ENCODE measurements around the gene TBC1D2. TPM values are rescaled to one million over a fixed set of nuclear protein-coding genes. Genes with fewer than 3 reads are reported as not detected.

Gene TBC1D2
- total and polyA plus RNA-seq, 10 of the 15 experiments (the other 5 are each of a cell fraction or from before 2014, with no cell fraction given) = 0.04 to 1.6 (median 1.1) TPM

DNA sequence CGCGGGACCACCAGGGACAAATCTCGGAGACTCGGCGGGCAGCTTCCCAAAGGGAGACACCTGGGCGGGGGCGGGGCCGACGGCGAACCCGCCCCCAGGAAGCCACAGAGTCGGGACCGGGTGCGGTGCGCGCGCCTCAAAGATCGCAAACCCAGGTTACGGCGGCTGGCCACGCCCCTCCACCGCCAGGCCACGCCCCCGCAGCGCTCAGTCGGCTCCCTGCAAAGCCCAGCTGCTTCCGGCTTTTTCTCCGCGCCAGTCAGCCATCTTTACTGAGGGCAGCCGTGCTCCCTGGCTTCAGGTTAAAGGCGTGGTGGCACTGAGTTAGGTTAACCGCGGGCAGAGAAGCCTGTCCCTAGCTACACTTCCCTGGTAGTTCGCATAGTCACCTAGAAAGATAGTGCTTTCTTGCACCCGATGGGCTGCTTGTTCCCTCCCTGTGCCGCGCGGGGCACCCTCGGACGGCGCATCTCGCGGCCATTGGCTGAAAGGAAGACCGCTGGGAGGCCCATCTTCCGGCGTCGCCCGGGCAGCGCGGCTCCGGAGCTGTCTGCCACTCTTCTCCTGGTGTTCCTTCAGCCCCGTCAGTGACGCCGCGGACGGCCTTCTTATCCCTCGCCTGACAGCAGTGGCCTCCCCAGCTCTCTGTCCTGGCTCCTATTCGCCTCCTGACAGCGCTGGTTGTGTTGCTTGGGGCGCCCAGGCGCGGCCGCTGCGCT lies at the start of gene TBC1D2 (continued):
- TF ChIP-seq, protein P1, sequence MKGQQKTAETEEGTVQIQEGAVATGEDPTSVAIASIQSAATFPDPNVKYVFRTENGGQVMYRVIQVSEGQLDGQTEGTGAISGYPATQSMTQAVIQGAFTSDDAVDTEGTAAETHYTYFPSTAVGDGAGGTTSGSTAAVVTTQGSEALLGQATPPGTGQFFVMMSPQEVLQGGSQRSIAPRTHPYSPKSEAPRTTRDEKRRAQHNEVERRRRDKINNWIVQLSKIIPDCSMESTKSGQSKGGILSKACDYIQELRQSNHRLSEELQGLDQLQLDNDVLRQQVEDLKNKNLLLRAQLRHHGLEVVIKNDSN (IDR thresholded peaks at IDR 0.05; ENCODE audit: borderline replicate concordance, extremely low read length, insufficient read depth, low read depth, low read length) = no peak
- TF ChIP-seq CHD2 (IDR thresholded peaks at IDR 0.05; ENCODE audit: borderline replicate concordance, low read depth, low read length) (peak; percentile 46; the same call in 1 of the 2 replicates), JUNB (IDR thresholded peaks at IDR 0.05) (no peak), SPI1 (IDR thresholded peaks at IDR 0.05; ENCODE audit: borderline replicate concordance, insufficient read depth, low read depth, low read length) (no peak), TAF1 (IDR thresholded peaks at IDR 0.05; ENCODE audit: borderline replicate concordance, low read depth, low read length) (peak; percentile 58; the same call in 1 of the 2 replicates), MYC (IDR thresholded peaks at IDR 0.05; ENCODE audit: insufficient read depth, insufficient read length, insufficient replicate concordance, low read length, severe bottlenecking) (peak; percentile 46), ASH2L (IDR thresholded peaks at IDR 0.05; ENCODE audit: borderline replicate concordance, low read depth) (no peak), IKZF2 (IDR thresholded peaks at IDR 0.05) (no peak; a peak in 1 of 4 replicates), PAX5 (IDR thresholded peaks at IDR 0.05; ENCODE audit: borderline replicate concordance, low read depth, low read length) (peak; percentile 34; the same call in 1 of the 2 replicates), MXI1 (IDR thresholded peaks at IDR 0.05; ENCODE audit: low read depth, low read length) (no peak; the same call in 1 of the 2 replicates), FOS (IDR thresholded peaks at IDR 0.05; ENCODE audit: borderline replicate concordance, extremely low read depth, insufficient read length) (no peak), MEF2B (IDR thresholded peaks at IDR 0.05; ENCODE audit: partially characterized antibody, poor library complexity, severe bottlenecking) (no peak), IRF4 (IDR thresholded peaks at IDR 0.05; ENCODE audit: low read depth, low read length) (no peak), POU2F2 (IDR thresholded peaks at IDR 0.05; ENCODE audit: borderline replicate concordance, low read depth, low read length) (no peak; the same call in 2 of the 3 replicates), BMI1 (IDR thresholded peaks at IDR 0.05; ENCODE audit: borderline replicate concordance) (no peak), ZNF24 (IDR thresholded peaks at IDR 0.05) (no peak), HDGF (IDR thresholded peaks at IDR 0.05) (peak; percentile 87; the same call in 1 of the 2 replicates), SP1 (IDR thresholded peaks at IDR 0.05; ENCODE audit: low read depth, low read length) (peak; percentile 8), GABPA (IDR thresholded peaks at IDR 0.05; ENCODE audit: low read depth) (peak; percentile 80), LARP7 (IDR thresholded peaks at IDR 0.05) (peak; percentile 67; the same call in 1 of the 2 replicates)
- TF ChIP-seq, protein P2, sequence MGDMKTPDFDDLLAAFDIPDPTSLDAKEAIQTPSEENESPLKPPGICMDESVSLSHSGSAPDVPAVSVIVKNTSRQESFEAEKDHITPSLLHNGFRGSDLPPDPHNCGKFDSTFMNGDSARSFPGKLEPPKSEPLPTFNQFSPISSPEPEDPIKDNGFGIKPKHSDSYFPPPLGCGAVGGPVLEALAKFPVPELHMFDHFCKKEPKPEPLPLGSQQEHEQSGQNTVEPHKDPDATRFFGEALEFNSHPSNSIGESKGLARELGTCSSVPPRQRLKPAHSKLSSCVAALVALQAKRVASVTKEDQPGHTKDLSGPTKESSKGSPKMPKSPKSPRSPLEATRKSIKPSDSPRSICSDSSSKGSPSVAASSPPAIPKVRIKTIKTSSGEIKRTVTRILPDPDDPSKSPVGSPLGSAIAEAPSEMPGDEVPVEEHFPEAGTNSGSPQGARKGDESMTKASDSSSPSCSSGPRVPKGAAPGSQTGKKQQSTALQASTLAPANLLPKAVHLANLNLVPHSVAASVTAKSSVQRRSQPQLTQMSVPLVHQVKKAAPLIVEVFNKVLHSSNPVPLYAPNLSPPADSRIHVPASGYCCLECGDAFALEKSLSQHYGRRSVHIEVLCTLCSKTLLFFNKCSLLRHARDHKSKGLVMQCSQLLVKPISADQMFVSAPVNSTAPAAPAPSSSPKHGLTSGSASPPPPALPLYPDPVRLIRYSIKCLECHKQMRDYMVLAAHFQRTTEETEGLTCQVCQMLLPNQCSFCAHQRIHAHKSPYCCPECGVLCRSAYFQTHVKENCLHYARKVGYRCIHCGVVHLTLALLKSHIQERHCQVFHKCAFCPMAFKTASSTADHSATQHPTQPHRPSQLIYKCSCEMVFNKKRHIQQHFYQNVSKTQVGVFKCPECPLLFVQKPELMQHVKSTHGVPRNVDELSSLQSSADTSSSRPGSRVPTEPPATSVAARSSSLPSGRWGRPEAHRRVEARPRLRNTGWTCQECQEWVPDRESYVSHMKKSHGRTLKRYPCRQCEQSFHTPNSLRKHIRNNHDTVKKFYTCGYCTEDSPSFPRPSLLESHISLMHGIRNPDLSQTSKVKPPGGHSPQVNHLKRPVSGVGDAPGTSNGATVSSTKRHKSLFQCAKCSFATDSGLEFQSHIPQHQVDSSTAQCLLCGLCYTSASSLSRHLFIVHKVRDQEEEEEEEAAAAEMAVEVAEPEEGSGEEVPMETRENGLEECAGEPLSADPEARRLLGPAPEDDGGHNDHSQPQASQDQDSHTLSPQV (IDR thresholded peaks at IDR 0.05) = no peak
- TF ChIP-seq, protein P3, sequence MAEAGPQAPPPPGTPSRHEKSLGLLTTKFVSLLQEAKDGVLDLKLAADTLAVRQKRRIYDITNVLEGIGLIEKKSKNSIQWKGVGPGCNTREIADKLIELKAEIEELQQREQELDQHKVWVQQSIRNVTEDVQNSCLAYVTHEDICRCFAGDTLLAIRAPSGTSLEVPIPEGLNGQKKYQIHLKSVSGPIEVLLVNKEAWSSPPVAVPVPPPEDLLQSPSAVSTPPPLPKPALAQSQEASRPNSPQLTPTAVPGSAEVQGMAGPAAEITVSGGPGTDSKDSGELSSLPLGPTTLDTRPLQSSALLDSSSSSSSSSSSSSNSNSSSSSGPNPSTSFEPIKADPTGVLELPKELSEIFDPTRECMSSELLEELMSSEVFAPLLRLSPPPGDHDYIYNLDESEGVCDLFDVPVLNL (IDR thresholded peaks at IDR 0.05; ENCODE audit: low read depth, low read length) = no peak; the same call in 1 of the 2 replicates
- TF ChIP-seq, protein P4, sequence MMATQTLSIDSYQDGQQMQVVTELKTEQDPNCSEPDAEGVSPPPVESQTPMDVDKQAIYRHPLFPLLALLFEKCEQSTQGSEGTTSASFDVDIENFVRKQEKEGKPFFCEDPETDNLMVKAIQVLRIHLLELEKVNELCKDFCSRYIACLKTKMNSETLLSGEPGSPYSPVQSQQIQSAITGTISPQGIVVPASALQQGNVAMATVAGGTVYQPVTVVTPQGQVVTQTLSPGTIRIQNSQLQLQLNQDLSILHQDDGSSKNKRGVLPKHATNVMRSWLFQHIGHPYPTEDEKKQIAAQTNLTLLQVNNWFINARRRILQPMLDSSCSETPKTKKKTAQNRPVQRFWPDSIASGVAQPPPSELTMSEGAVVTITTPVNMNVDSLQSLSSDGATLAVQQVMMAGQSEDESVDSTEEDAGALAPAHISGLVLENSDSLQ (IDR thresholded peaks at IDR 0.05) = peak; percentile 87
